Stimulated activated CD4-positive, alpha-beta T cell treated with anti-CD3 and anti-CD28 coated beads, Interleukin-1b, Interleukin-23, amount 100 ng/mL, for 4 hours (primary cell): ENCODE data around the gene SETMAR.
A peak's percentile ranks its signal among the peaks of the same experiment; 100 is the strongest.
"Not testable (repeated sequence)": the region's sequence is repeated elsewhere in the genome, so short reads cannot be mapped to it uniquely, and the experiment has no call there.

Source experiments
- DNase-seq, 2 donors: peaks; one replicate each; pipeline ENCODE4 v3.0.0-alpha.2; 2020; ENCODE audit warnings: low read depth in 2 of 2

The SETMAR gene

DNA sequence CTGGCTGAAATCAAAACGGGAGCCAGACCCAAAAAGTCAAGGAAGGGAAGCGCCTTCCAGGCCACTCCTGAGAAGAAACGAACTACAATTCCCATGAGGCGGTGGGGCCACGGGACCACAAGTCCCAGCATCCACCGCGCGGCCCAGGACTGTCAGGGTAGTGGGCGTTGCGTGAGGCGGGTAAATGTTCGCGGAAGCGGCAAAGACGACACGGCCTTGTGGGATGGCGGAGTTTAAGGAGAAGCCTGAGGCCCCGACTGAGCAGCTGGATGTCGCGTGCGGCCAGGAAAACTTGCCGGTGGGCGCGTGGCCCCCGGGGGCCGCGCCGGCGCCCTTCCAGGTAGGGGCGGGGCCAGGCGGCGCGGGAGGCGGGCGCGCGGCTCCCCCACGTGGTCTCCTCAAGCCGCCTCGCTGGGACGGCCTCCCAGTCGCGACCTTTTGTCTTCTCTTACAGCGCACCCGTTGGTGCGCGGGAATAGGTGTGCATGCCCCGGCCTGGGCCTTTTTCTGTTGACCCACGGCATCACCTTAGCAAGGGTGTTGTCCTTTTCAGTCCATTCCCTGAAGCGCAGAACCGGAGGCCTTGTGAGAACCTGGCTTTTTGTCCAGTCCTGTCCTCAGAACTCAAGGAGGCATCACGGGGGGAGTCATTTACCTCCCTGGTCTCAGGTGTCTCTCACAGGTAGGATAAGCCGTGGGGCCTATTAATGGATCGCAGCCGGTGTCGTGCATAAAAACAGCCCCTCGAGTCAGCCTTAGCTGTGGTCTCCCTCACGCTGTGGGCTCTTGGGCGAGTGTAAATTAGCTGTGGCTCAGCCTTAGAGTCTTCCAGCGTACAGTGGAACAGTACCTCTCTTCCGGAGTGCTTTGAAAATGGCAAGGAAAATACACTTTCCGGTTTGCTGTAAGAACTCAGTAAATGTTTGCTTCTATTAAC, at the start of gene SETMAR:
TSS of gene SETMAR (plus strand) at position 183 of the 937 bp plus-strand sequence. CDS start at position 185, 2 bp downstream.
- peak; percentile 75 to 78 for DNase-seq

GRCh38 chr3:4261406-4261805, 41.8 kb upstream of the SETMAR start:
- no peak for DNase-seq

DNA sequence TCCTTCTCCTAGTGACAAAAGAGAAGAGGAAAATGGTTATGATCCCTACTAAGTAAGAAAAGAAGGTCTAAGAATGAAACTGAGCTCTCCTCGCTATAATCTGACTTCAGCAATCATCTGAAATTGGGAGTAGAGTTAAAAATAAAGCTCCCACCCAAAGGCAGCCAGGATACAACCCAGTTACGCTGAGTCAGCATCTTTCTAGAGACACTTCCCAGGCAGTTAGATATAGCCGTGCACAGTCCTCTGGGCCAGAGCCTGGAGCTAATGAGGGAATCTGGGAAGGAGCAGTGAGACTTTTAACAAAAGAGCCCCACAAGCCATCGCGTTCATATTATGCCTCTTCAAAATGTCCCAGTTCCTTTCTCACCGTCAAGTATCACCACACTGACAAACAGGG, 39.1 kb upstream of the SETMAR start:
- no peak for DNase-seq

DNA sequence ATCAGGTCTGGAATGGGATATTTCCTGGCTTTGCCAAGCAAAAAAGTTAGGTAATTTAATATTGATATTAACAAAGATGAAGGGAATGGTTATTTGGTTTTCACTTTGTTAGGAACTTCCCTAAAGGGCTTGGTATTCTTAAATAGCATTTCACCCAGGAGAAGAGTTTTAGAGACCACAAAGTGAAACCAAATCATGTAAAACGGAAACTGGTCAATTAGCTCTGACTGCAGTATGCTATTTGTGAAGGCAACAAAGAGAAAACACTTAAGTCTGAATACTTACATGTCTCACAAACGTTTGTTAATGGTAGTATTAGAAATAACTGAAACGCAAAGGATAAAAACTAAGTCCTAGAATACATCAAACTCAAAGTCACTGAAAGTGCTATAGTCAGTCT, 32.4 kb upstream of the SETMAR start:
- no peak for DNase-seq

DNA sequence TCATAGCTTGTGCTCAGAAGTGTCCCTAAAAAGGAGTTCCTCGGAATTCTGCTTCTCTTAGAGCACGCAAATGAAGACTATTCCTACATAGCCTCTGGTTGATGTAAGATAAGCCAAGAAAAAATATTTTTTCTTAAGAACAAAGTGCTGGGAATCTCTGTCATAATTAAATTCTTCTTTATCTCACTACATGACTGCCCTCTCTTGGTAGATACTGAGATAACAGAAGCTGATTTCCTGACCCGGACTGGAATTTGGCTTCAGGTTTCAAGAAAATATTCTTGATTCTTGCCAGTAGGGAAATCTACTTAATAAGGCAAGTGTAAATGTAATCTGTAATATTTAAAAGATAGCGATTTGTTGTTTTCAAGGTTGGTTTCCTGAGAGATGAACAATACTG, 31.3 kb upstream of the SETMAR start:
- no peak for DNase-seq

GRCh38 chr3:4279516-4280105, 23.6 kb upstream of the SETMAR start:
- DNase-seq, result no peak

DNA sequence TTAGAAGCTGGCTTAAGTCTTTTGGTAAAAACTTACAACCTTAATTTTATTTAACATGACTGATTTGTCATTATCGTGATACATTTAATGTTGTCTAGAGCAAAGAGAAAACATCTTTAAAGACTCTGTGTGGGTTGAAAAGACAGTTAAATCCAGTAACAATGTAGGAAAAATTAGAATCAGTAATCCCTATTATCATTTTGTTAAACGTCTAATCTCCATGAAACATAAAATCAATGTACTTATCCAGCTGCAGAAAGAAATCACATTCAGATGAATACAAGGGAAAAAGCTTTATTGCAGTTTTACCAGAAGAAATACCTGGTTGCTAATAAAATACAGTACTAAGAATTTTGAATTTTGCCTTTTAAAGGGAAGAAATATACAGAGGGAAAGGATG, 21.2 kb upstream of the SETMAR start:
- no peak for DNase-seq

- DNase-seq, result no peak
Observed at GRCh38 chr3:4284865-4285264, 18.3 kb upstream of the SETMAR start.

DNA sequence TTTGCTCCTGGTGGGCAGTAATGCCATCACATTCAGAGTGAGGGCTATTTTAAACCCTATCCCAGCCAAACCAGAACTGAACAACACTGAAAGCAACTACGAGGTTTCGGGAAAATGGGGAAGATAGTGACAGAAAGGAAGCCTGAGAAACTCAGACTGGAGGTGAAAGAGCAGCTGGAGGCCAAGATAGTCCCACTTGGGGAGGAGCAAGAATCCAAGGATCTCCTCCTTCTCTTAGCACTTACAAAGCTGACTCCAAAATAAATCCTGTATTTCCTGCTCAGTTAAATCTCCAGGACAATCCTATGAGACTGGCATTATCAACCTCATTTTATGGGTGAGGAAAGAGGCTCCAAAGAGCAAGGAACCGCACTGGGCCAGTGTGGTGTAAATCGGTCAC, 14.1 kb upstream of the SETMAR start:
- DNase-seq, result no peak

DNA sequence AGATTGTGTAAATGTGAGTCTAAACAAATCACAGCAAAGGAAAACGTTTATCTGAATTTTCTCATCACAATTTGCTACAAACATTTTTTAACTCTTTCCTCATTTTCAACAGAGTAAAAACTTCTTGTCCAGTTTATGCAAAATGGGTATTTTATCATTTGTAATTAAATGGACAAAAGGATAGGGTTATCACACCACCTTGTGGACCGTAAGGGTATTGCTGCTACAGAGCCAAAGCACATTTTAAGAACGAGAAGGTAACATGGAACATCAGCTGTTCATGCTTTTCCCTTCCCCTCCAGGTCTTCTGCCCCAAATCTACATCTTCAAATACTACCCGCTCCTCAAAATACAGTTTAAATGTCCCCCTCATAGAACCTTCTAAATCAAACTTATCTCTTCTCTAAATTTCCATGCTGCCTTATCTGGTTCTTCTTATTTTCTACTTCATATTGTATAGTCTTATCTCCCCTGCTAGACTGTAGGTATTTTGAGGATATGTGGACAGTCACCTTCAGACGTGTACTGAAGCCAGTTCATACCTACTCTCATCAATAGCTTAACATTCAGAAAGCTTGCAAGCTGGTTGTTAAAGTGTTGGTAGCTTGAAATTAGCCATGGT, 12.8 kb upstream of the SETMAR start:
- DNase-seq, result no peak

DNA sequence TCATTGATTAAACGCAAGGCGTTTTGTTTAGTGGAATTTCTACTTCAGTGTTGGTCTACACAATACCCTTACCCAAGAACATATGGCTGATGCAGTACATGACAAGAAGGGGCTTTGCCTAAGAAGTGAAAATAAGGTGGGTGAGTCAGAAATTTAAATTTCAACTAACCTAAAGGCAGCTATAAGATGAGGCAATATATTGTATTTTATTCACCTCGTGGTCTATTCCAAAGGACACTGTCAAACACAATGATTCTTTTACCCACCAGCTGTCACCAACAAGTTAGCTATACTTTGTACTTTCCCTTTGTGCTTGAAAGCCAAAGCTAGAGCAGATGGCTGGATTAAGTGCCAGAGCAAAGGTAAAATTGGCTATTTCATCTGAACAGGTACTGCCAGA, 10.9 kb upstream of the SETMAR start:
- no peak for DNase-seq

GRCh38 chr3:4294616-4295327, 8.4 kb upstream of the SETMAR start:
- DNase-seq, result no peak

DNA sequence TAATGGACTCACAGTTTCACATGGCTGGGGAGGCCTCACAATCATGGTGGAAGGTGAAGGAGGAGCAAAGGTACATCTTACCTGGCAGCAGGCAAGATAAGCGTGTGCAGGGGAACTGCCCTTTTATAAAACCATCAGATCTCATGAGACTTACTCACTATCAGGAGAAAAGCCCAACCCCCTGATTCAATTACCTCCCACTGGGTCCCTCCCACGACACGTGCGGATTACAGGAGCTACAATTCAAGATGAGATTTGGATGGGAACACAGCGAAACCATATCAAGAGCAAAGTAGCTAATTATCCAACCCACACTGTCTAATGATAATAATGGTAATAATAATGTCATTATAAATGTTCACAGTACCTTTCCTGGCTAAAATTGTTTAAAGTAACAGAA, 6.7 kb upstream of the SETMAR start:
- DNase-seq, result not testable (repeated sequence)

DNA sequence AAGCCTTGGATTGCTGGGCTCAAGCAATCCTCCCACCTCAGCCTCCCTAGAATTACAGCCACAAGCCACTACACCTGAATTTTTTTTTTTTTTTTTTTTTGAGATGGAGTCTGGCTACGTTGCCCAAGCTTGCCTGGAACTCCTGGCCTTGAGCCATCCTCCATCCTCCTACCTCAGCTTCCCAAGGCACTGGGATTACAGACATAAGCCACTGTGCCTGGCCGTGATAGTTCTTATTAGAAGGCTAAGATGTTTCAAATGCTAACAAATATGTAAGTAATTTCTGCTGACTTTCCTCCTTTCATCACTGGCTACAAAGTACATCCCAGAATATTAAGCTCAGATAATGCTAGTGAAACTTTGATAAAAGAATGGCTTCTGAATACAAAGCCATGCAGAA, 5.7 kb upstream of the SETMAR start:
- no peak for DNase-seq

DNA sequence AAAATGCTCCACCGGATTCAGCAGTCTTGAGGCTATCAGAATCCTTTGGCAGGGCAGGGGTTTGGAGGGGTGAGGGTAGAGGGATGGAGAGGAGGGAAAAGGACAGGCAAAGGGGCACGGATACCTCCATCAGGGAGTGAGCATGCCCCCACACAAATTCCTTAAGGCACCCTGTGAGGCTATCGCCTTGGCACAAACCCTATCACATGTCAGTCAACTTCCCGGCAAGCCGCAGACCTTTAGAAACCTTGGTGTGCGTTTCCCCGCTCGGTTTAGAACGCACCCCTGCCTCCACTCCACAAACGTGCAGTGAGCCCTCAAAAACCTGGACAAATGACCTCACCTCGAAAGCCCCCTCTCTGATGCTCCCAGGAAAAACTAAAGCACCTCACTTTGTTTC, 422 bp upstream of the SETMAR start:
- DNase-seq, result no peak

DNA sequence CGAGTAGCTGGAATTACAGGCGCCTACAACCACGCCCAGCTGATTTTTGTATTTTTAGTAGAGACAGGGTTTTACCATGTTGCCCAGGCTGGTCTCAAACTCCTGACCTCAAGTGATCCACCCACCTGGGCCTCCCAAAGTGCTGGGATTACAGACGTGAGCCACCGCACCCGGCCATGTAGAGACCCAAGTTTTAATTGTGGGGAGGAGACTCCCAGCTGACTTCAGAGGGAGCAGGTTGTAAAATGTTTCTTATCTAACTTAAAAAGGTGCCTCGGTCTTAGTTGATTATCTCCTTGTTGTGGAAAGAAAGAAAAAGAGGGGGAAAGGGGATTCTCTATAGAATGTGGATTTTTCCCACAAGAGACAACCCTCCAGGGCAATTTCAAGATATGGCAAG, 2.0 kb downstream of the SETMAR start:
- not testable (repeated sequence) for DNase-seq

- no peak for DNase-seq
Observed at GRCh38 chr3:4306091-4306490, 2.9 kb downstream of the SETMAR start.

GRCh38 chr3:4306860-4307259, 3.7 kb downstream of the SETMAR start:
- no peak for DNase-seq

- DNase-seq, result no peak
Observed at GRCh38 chr3:4309491-4310128, 6.4 kb downstream of the SETMAR start.

GRCh38 chr3:4310971-4311370, 7.8 kb downstream of the SETMAR start:
- no peak for DNase-seq

DNA sequence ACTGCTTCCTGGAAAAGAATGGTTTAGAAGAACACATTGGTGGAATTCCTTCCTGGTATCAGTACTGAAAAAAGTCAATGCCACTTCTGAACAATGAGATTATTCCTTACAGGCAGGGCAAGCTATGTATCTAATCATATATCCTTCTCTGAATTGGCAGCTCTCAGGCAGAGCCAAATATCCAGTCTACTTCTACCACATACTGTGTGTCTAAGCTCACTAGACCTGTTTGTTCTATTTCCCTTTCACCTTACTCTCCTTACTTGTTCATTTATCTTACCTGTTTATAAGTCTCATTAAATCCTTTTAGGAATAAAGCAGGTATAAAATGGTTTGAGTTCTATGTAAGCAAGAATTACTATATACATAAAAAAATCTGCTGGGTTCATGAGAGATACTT, 8.3 kb downstream of the SETMAR start:
- DNase-seq, result no peak
